HepG2 (cell line): Measurements from ENCODE around the gene KIF2C. TPM values are rescaled to one million over a fixed set of nuclear protein-coding genes. Genes with fewer than 3 reads are reported as not detected.

Experiments
- ARID3A ChIP-seq: IDR thresholded peaks from 2 replicates; pipeline ENCODE4 v1.6.1; 2012; ENCODE audit warnings: low read depth, low read length, improper control_type of control experiment
- ATF3 ChIP-seq: sonication (generic); formaldehyde crosslinking; IDR thresholded peaks from 2 replicates; pipeline ENCODE4 v1.4.0; 2020; ENCODE audit warnings: missing genetic modification reagents
- CENPBD1 ChIP-seq: sonication (generic); formaldehyde crosslinking; IDR thresholded peaks from 2 replicates; pipeline ENCODE4 v1.8.0; 2022; ENCODE audit warnings: missing genetic modification reagents, low read depth, mild to moderate bottlenecking, borderline replicate concordance
- GLI4 ChIP-seq: sonication (generic); formaldehyde crosslinking; IDR thresholded peaks from 2 replicates; pipeline ENCODE4 v1.5.1; 2020; ENCODE audit warnings: missing genetic modification reagents, mild to moderate bottlenecking, moderate library complexity, borderline replicate concordance
- GRHL1 ChIP-seq: sonication (generic); formaldehyde crosslinking; conservative IDR thresholded peaks from 2 replicates; pipeline ENCODE4 v1.8.0; 2022; ENCODE audit warnings: missing genetic modification reagents
- GZF1 ChIP-seq: sonication (generic); formaldehyde crosslinking; IDR thresholded peaks from 2 replicates; pipeline ENCODE4 v1.5.1; 2020; ENCODE audit warnings: mild to moderate bottlenecking, missing genetic modification reagents
- PLSCR1 ChIP-seq: sonication (generic); formaldehyde crosslinking; IDR thresholded peaks from 2 replicates; pipeline ENCODE4 v1.5.0; 2020; ENCODE audit warnings: missing genetic modification reagents, mild to moderate bottlenecking, borderline replicate concordance
- PPARG ChIP-seq: conservative IDR thresholded peaks from 2 replicates; pipeline ENCODE4 v1.6.1; 2016; ENCODE audit warnings: missing biosample characterization, missing genetic modification reagents
- ZBTB46 ChIP-seq: sonication (generic); formaldehyde crosslinking; IDR thresholded peaks from 2 replicates; pipeline ENCODE4 v1.4.0; 2020; ENCODE audit warnings: mild to moderate bottlenecking, missing genetic modification reagents, borderline replicate concordance
- ZFP91 ChIP-seq: sonication (generic); formaldehyde crosslinking; IDR thresholded peaks from 2 replicates; pipeline ENCODE4 v1.9.0; 2022; ENCODE audit warnings: missing genetic modification reagents, mild to moderate bottlenecking, borderline replicate concordance
- ZNF260 ChIP-seq: sonication (generic); formaldehyde crosslinking; IDR thresholded peaks from 2 replicates; pipeline ENCODE4 v1.4.0; 2020; ENCODE audit warnings: missing genetic modification reagents, low read depth, mild to moderate bottlenecking, borderline replicate concordance
- ZNF547 ChIP-seq: sonication (generic); formaldehyde crosslinking; IDR thresholded peaks from 2 replicates; pipeline ENCODE4 v1.5.1; 2020; ENCODE audit warnings: mild to moderate bottlenecking, missing genetic modification reagents
- ZNF549 ChIP-seq: sonication (generic); formaldehyde crosslinking; IDR thresholded peaks from 2 replicates; pipeline ENCODE4 v1.5.0; 2020; ENCODE audit warnings: missing genetic modification reagents
- ZNF558 ChIP-seq: sonication (generic); formaldehyde crosslinking; IDR thresholded peaks from 2 replicates; pipeline ENCODE4 v1.9.0; 2022; ENCODE audit warnings: mild to moderate bottlenecking, missing genetic modification reagents, borderline replicate concordance
- ZNF563 ChIP-seq: sonication (generic); formaldehyde crosslinking; IDR thresholded peaks from 2 replicates; pipeline ENCODE4 v1.8.0; 2022; ENCODE audit warnings: mild to moderate bottlenecking, moderate library complexity, missing genetic modification reagents
- ZNF670 ChIP-seq: sonication (generic); formaldehyde crosslinking; IDR thresholded peaks from 2 replicates; pipeline ENCODE4 v1.8.0; 2022; ENCODE audit warnings: mild to moderate bottlenecking, missing genetic modification reagents, borderline replicate concordance
- ZNF766 ChIP-seq: sonication (generic); formaldehyde crosslinking; IDR thresholded peaks from 2 replicates; pipeline ENCODE4 v1.5.0; 2020; ENCODE audit warnings: missing genetic modification reagents, borderline replicate concordance
- ZSCAN31 ChIP-seq: sonication (generic); formaldehyde crosslinking; IDR thresholded peaks from 2 replicates; pipeline ENCODE4 v1.5.0; 2020; ENCODE audit warnings: low read depth, mild to moderate bottlenecking, missing genetic modification reagents
- polyA plus RNA-seq, 8 experiments: library from polyadenylated mRNA; depleted of rRNA in 3 of 8; stranded (reverse) in 7 of 8; unstranded in 1 of 8; fragments of >200 nt; fragmentation: Illumina TruSeq in 4 of 8; extraction: Trizol in 4 of 8; gene quantifications; 2 replicates each; pipeline versions ENCODE4 v1.2.1 to v1.2.3, GENCODE V29; 2011 to 2016; ENCODE audit warnings: low read depth in 4 of 8, missing spikeins in 1 of 8, mixed read lengths in 1 of 8; ENCODE audit not compliant: insufficient read depth in 1 of 8
- total RNA-seq, 5 experiments: library from RNA; depleted of rRNA; stranded (reverse); fragments of >200 nt; fragmentation: Illumina TruSeq; extraction: Trizol; gene quantifications; 2 replicates each; pipeline ENCODE4 v1.2.3, GENCODE V29; 2016; ENCODE audit warnings: low read depth in 1 of 5

KIF2C gene
- total and polyA plus RNA-seq, 2 of the 13 experiments (the other 11 are each of a cell fraction or from before 2014, with no cell fraction given), result 29.7 to 53.7 TPM

GRCh38 chr1:44799770-44800584, 60.3 kb downstream of the KIF2C start, which contains the start of gene PLK3 (continued):
- peak; percentile 37; the same call in 1 of the 2 replicates for TF ChIP-seq PLSCR1
- peak; percentile 97 for TF ChIP-seq ZNF670
- TF ChIP-seq ZNF563 (CRISPR knock-in tag), result peak; percentile 60; the same call in 1 of the 2 replicates
- TF ChIP-seq ZNF766 (CRISPR knock-in tag), result 0 out of 2 replicates have a peak, but pooled peaks have one; percentile 33
- no peak; the same call in 1 of the 2 replicates for TF ChIP-seq GLI4 (CRISPR knock-in tag)
- peak; percentile 88 for TF ChIP-seq ZFP91
- TF ChIP-seq ZSCAN31 (CRISPR knock-in tag), result peak; percentile 34; the same call in 1 of the 2 replicates
- TF ChIP-seq ZNF558 (CRISPR knock-in tag), result peak; percentile 55; the same call in 1 of the 2 replicates
- TF ChIP-seq GZF1 (CRISPR knock-in tag), result peak; percentile 86; the same call in 1 of the 2 replicates
- TF ChIP-seq ZNF260 (CRISPR knock-in tag), result no peak
- TF ChIP-seq ZNF547, result 0 out of 2 replicates have a peak, but pooled peaks have one; percentile 3
- no peak for TF ChIP-seq GRHL1 (CRISPR knock-in tag)
- TF ChIP-seq CENPBD1, result 0 out of 2 replicates have a peak, but pooled peaks have one; percentile 69
- 0 out of 2 replicates have a peak, but pooled peaks have one; percentile 50 for TF ChIP-seq PPARG
- TF ChIP-seq ZNF549 (CRISPR knock-in tag), result no peak
- TF ChIP-seq ARID3A, result no peak; the same call in 1 of the 2 replicates
- TF ChIP-seq ATF3 (CRISPR knock-in tag), result peak; percentile 43; the same call in 1 of the 2 replicates
- TF ChIP-seq ZBTB46 (CRISPR knock-in tag), result no peak
